Measurements from ENCODE around the gene AKIP1. TPM values are rescaled to one million over a fixed set of nuclear protein-coding genes. Genes with fewer than 3 reads are reported as not detected.

AKIP1 gene
- total RNA-seq, 4 donors from 2014 or later, result 2.6 to 32.7 (median 14.6) TPM

DNA sequence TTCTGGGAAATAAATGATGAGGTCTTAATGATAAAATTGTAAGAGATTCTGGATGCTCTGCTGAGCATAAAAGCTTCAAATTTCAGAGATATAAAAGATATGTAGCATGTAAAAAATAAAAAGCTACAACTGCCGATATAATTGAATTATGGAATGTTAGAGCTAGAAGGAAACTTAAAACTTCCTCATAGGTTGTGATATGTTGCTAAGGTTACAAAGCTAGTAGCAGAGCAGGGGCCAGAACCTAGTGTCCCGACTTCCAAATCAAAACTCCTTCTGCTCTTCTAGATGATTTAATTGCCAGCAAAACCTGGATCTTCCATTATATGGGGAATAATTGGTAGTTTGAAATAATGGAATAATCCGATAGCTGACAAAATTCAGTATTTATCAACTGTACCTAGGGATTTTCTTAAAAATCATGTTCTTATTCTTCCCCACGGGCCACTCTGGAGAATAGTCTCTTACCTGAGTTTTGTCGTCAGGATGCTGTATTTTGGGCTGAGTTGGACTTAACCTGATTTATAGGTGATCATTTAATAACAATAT, 31.6 kb downstream of the AKIP1 start, which contains the start of gene ASCL3:
TSS of gene ASCL3 (minus strand) at position 499 of the 549 bp plus-strand sequence. CDS start 4,855 bp downstream, outside the sequence.
- H3K9me3 ChIP-seq, result no peaks in the 10 kb centered on the region
- H3K27ac ChIP-seq, result no peak within 1 kb of the TSS
- H3K27me3 ChIP-seq, result no peaks in the 10 kb centered on the region
- no peak within 1 kb of the TSS for H3K4me3 ChIP-seq
- TF ChIP-seq, protein P1, sequence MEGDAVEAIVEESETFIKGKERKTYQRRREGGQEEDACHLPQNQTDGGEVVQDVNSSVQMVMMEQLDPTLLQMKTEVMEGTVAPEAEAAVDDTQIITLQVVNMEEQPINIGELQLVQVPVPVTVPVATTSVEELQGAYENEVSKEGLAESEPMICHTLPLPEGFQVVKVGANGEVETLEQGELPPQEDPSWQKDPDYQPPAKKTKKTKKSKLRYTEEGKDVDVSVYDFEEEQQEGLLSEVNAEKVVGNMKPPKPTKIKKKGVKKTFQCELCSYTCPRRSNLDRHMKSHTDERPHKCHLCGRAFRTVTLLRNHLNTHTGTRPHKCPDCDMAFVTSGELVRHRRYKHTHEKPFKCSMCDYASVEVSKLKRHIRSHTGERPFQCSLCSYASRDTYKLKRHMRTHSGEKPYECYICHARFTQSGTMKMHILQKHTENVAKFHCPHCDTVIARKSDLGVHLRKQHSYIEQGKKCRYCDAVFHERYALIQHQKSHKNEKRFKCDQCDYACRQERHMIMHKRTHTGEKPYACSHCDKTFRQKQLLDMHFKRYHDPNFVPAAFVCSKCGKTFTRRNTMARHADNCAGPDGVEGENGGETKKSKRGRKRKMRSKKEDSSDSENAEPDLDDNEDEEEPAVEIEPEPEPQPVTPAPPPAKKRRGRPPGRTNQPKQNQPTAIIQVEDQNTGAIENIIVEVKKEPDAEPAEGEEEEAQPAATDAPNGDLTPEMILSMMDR (IDR thresholded peaks at IDR 0.05), result no peak
- no peak for TF ChIP-seq POLR2A (IDR thresholded peaks at IDR 0.05)
- no peaks in the 10 kb centered on the region for H3K36me3 ChIP-seq
- no peak for DNase-seq
- intact Hi-C loops (cut with DNase I; ENCODE audit: low total_unique reads), result no loop called here
- H3K4me1 ChIP-seq, result no peaks in the 10 kb centered on the region

DNA sequence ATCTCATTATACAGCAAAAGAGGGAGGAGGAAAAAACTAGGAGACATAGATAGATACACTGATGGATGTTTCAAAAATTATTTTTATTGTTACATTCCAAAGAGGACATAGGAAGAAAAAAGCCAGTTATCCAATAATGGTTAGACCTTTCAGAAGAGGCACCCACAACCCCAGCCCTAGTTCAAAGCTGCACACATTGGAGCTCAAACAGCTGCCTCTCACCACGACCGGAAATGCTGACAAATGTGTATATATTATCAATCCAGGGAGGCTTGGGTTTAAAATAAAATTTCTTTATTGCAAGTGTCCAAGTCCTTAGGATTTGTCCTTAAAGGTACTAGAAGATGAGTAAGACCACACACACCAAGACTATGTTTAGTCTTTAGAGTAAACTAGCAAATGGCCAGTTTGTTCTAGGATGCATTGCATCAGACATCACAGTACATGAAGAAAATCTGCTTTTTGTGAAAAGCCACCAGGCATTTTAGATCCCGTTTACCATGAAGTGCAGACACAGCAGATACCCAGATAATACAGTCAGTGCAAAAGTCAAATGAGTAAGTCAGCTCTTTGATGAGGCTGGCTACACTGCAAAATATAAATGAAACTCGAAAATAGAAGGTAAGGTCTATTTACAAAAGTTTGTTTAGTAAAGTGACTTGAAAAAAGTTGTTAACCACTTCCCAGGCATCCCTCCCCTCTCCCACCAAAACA, 36.4 kb downstream of the AKIP1 start:
- no peaks in the 10 kb centered on the region for H3K27me3 ChIP-seq
- TF ChIP-seq POLR2A (IDR thresholded peaks at IDR 0.05), result no peak
- TF ChIP-seq, protein P1 (IDR thresholded peaks at IDR 0.05), result no peak
- no peak overlapping the region for H3K4me3 ChIP-seq
- H3K27ac ChIP-seq, result no peak overlapping the region
- H3K4me1 ChIP-seq, result no peaks in the 10 kb centered on the region
- H3K36me3 ChIP-seq, result no peaks in the 10 kb centered on the region
- intact Hi-C loops (cut with DNase I; ENCODE audit: low total_unique reads), result no loop called here
- no peaks in the 10 kb centered on the region for H3K9me3 ChIP-seq
- DNase-seq, result no peak

DNA sequence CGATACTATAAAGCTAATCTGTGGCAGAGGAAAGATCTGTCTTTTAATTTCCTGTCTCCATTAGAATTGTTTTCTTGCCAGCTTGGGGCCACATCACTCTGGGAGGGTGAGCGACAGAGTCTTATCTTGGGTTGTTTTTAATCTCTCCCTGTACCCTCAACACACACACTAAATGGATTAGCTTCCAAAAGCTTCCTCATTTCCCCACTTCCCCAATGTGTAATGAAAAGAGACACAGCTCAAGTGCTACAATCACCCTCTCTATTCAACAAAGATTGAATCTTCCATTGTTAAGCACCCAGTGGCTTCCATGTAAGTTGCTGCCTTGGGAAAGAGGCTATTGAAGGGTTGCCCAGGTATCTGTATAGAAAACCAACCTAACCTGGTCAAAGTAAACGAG, 37.9 kb downstream of the AKIP1 start:
- DNase-seq, result no peak
- intact Hi-C loops (cut with DNase I; ENCODE audit: low total_unique reads), result no loop called here
- Histone ChIP-seq H3K4me1 (no peaks in the 10 kb centered on the region), H3K36me3 (no peaks in the 10 kb centered on the region), H3K9me3 (no peaks in the 10 kb centered on the region), H3K27ac (no peak overlapping the region), H3K27me3 (no peaks in the 10 kb centered on the region), H3K4me3 (no peak overlapping the region)
- TF ChIP-seq, protein P1 (IDR thresholded peaks at IDR 0.05), result no peak
- TF ChIP-seq POLR2A (IDR thresholded peaks at IDR 0.05), result no peak

DNA sequence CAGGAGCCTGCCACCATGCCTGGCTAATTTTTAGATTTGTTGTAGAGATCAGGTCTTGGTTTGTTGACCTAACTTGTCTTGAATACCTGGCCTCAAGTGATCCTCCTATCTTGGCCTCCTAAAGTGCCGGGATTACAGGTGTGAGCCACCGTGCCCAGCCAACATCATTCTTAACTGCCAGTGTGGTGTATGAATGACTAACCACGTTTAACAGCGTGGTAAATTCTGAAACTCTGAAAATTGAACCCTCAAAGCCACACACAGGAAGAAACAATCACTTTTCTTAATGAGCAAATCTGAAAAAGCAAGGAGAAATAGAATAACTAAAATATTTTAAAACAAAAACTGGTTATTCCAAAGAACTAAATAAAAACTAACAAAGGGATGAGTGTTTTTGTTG, 45.9 kb downstream of the AKIP1 start:
- DNase-seq, result no peak
- H3K27ac ChIP-seq, result no peak overlapping the region
- no peaks in the 10 kb centered on the region for H3K9me3 ChIP-seq
- no peaks in the 10 kb centered on the region for H3K27me3 ChIP-seq
- H3K4me3 ChIP-seq, result no peak overlapping the region
- no peaks in the 10 kb centered on the region for H3K36me3 ChIP-seq
- intact Hi-C loops (cut with DNase I; ENCODE audit: low total_unique reads), result no loop called here
- TF ChIP-seq POLR2A (IDR thresholded peaks at IDR 0.05), result no peak
- TF ChIP-seq, protein P1 (IDR thresholded peaks at IDR 0.05), result no peak
- H3K4me1 ChIP-seq, result no peaks in the 10 kb centered on the region

DNA sequence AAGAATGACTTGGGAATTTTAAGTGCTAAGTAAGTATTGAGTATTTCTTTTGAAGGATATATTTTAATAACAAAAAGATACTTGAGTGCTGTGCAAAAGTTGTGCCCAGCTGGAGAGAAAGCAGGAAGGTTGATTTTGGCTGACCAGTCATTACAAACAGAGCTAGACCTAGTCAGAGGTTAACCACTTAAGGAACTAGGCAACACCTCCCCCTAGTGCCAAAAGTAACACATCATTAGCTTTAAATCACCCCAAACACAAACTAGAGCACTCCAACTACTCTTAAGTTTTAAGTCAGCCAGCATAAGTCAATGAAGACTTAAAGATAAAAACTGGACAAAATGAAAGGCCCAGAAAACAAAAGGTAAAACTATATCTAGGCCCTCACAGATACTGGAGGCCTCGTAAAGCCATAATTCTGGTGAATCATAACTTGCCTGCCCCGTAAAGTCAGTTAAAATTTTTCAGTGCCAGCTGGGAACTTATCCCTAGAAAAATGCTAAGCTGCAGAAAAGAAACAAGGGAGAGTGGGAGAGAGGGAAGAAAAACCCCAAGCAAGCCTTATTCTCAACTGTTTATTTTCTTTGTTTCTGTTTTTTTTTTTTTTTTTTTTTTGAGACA, 48.7 kb downstream of the AKIP1 start:
- Histone ChIP-seq H3K27ac (peak overlapping the region; percentile 27 to 29), H3K27me3 (no peaks in the 10 kb centered on the region), H3K4me3 (no peak overlapping the region), H3K4me1 (peaks cover 0 to 6% of the 10 kb centered on the region in 2 donors), H3K9me3 (no peaks in the 10 kb centered on the region), H3K36me3 (no peaks in the 10 kb centered on the region)
- DNase-seq, result peak in 1 of 2 donors; percentile 54
- no peak for TF ChIP-seq POLR2A (IDR thresholded peaks at IDR 0.05)
- TF ChIP-seq, protein P1 (IDR thresholded peaks at IDR 0.05), result peak; percentile 50 to 72 (median 68)
- intact Hi-C loops (cut with DNase I; ENCODE audit: low total_unique reads), result no loop called here
